Breast epithelium (tissue), 3 donors: Measurements from ENCODE around the gene RCAN3.

Experiments
- CTCF ChIP-seq, 3 donors: fragments of 450-650 bp; IDR thresholded peaks; one replicate each; pipeline ENCODE4 v1.5.1; 2016 to 2017; ENCODE audit warnings: antibody characterized with exemption in 3 of 3, mild to moderate bottlenecking in 3 of 3, moderate library complexity in 3 of 3
- POLR2AphosphoS5 ChIP-seq, 3 donors: sonication (generic); formaldehyde crosslinking; IDR thresholded peaks; one replicate each; pipeline ENCODE4 v1.6.1; 2017; ENCODE audit warnings: antibody characterized with exemption in 3 of 3

- TF ChIP-seq POLR2AphosphoS5 (IDR thresholded peaks at IDR 0.05), result no peak
- no peak for TF ChIP-seq CTCF (IDR thresholded peaks at IDR 0.05)
Observed at GRCh38 chr1:24544239-24544638, 41.6 kb downstream of the RCAN3 start.
